Activated T-helper 17 cell treated with anti-CD3 and anti-CD28 coated beads, Interleukin-2, amount 50 U/mL, for 72 hours (primary cell): ENCODE data around the gene PSMD1. TPM values are rescaled to one million over a fixed set of nuclear protein-coding genes. Genes with fewer than 3 reads are reported as not detected.
"Not testable (repeated sequence)": the region's sequence is repeated elsewhere in the genome, so short reads cannot be mapped to it uniquely, and the experiment has no call there.

Experiments used
- ATAC-seq: fragments of 150-1000 bp; cut with Tn5 transposase; replicated peaks from 2 replicates; pipeline ENCODE4 v1.10.0; 2021; ENCODE audit warnings: mild to moderate bottlenecking, moderate library complexity
- H3K27ac Mint-ChIP-seq: one replicate; pipeline ENCODE4 v1.8.0; 2022; ENCODE audit warnings: mixed read lengths
- H3K27me3 Mint-ChIP-seq: one replicate; pipeline ENCODE4 v1.8.0; 2022; ENCODE audit warnings: mixed read lengths
- H3K36me3 Mint-ChIP-seq: one replicate; pipeline ENCODE4 v1.8.0; 2022; ENCODE audit warnings: low read depth, mild to moderate bottlenecking, mixed read lengths
- H3K4me1 Mint-ChIP-seq: one replicate; pipeline ENCODE4 v1.8.0; 2022; ENCODE audit warnings: mixed read lengths
- H3K4me3 Mint-ChIP-seq: one replicate; pipeline ENCODE4 v1.8.0; 2022; ENCODE audit warnings: mild to moderate bottlenecking, mixed read lengths
- H3K9me3 Mint-ChIP-seq: one replicate; pipeline ENCODE4 v1.8.0; 2022; ENCODE audit warnings: mixed read lengths
- total RNA-seq, 2 donors: library from RNA; stranded (reverse); gene quantifications; one replicate each; pipeline ENCODE4 v1.2.3, GENCODE V29; 2022

Gene PSMD1
- total RNA-seq, 2 donors from 2014 or later, result 70.2 to 154 TPM

- Mint-ChIP-seq H3K4me3 (no peak overlapping the region), H3K27ac (no peak overlapping the region), H3K27me3 (no peaks in the 10 kb centered on the region), H3K4me1 (no peaks in the 10 kb centered on the region), H3K36me3 (no peaks in the 10 kb centered on the region), H3K9me3 (no peaks in the 10 kb centered on the region)
- no peak for ATAC-seq
Measured at GRCh38 chr2:231130336-231131056, 73.8 kb downstream of the PSMD1 start.

- Mint-ChIP-seq H3K4me3 (no peak overlapping the region), H3K27me3 (no peaks in the 10 kb centered on the region), H3K27ac (no peak overlapping the region), H3K9me3 (no peaks in the 10 kb centered on the region), H3K36me3 (peaks cover 7% of the 10 kb centered on the region), H3K4me1 (no peaks in the 10 kb centered on the region)
- ATAC-seq, result no peak
Measured at GRCh38 chr2:231132129-231132528, 75.5 kb downstream of the PSMD1 start.

- no peak for ATAC-seq
- H3K27ac Mint-ChIP-seq, result no peak overlapping the region
- peaks cover 20% of the 10 kb centered on the region for H3K36me3 Mint-ChIP-seq
- no peaks in the 10 kb centered on the region for H3K4me1 Mint-ChIP-seq
- H3K4me3 Mint-ChIP-seq, result no peak overlapping the region
- no peaks in the 10 kb centered on the region for H3K27me3 Mint-ChIP-seq
- H3K9me3 Mint-ChIP-seq, result no peaks in the 10 kb centered on the region
Measured at GRCh38 chr2:231133365-231134099, 76.9 kb downstream of the PSMD1 start.

GRCh38 chr2:231134910-231135655, 78.4 kb downstream of the PSMD1 start:
- Mint-ChIP-seq H3K4me1 (no peaks in the 10 kb centered on the region), H3K9me3 (no peaks in the 10 kb centered on the region), H3K4me3 (no peak overlapping the region), H3K27me3 (no peaks in the 10 kb centered on the region), H3K27ac (no peak overlapping the region), H3K36me3 (peaks cover 36% of the 10 kb centered on the region)
- ATAC-seq, result no peak

- Mint-ChIP-seq H3K4me1 (no peaks in the 10 kb centered on the region), H3K4me3 (no peak overlapping the region), H3K27ac (no peak overlapping the region), H3K36me3 (peaks cover 54% of the 10 kb centered on the region), H3K27me3 (no peaks in the 10 kb centered on the region), H3K9me3 (no peaks in the 10 kb centered on the region)
- ATAC-seq, result no peak
Measured at GRCh38 chr2:231138699-231139098, 82.0 kb downstream of the PSMD1 start.

GRCh38 chr2:231139796-231140195, 83.1 kb downstream of the PSMD1 start:
- Mint-ChIP-seq H3K9me3 (no peaks in the 10 kb centered on the region), H3K36me3 (peaks cover 65% of the 10 kb centered on the region), H3K27me3 (no peaks in the 10 kb centered on the region), H3K4me3 (no peak overlapping the region), H3K4me1 (no peaks in the 10 kb centered on the region), H3K27ac (no peak overlapping the region)
- ATAC-seq, result no peak

GRCh38 chr2:231140808-231141207, 84.1 kb downstream of the PSMD1 start:
- H3K9me3 Mint-ChIP-seq, H3K4me3 Mint-ChIP-seq, ATAC-seq, H3K27ac Mint-ChIP-seq, H3K4me1 Mint-ChIP-seq, H3K27me3 Mint-ChIP-seq: not testable (repeated sequence)
- peaks cover 73% of the 10 kb centered on the region for H3K36me3 Mint-ChIP-seq

- Mint-ChIP-seq H3K27ac (no peak overlapping the region), H3K27me3 (no peaks in the 10 kb centered on the region), H3K4me3 (no peak overlapping the region), H3K4me1 (no peaks in the 10 kb centered on the region), H3K9me3 (no peaks in the 10 kb centered on the region), H3K36me3 (peaks cover 79% of the 10 kb centered on the region)
- no peak for ATAC-seq
Measured at GRCh38 chr2:231144896-231145295, 88.2 kb downstream of the PSMD1 start.

GRCh38 chr2:231146665-231147064, 90.0 kb downstream of the PSMD1 start:
- H3K27me3 Mint-ChIP-seq, result no peaks in the 10 kb centered on the region

GRCh38 chr2:231152800-231153557, 96.3 kb downstream of the PSMD1 start:
- Mint-ChIP-seq H3K4me1 (no peaks in the 10 kb centered on the region), H3K9me3 (no peaks in the 10 kb centered on the region)

More at GRCh38 chr2:231146665-231147064, 90.0 kb downstream of the PSMD1 start:
- no peaks in the 10 kb centered on the region for H3K9me3 Mint-ChIP-seq
- no peaks in the 10 kb centered on the region for H3K4me1 Mint-ChIP-seq
- no peak overlapping the region for H3K27ac Mint-ChIP-seq
- H3K4me3 Mint-ChIP-seq, result no peak overlapping the region
- H3K36me3 Mint-ChIP-seq, result peaks cover 81% of the 10 kb centered on the region
- no peak for ATAC-seq

GRCh38 chr2:231159306-231159705, 102.6 kb downstream of the PSMD1 start:
- Mint-ChIP-seq H3K36me3 (peaks cover 89% of the 10 kb centered on the region), H3K27me3 (no peaks in the 10 kb centered on the region), H3K27ac (peak overlapping the region; percentile 45), H3K9me3 (no peaks in the 10 kb centered on the region), H3K4me3 (no peak overlapping the region), H3K4me1 (peaks cover 15% of the 10 kb centered on the region)
- ATAC-seq, result no peak

More at GRCh38 chr2:231152800-231153557, 96.3 kb downstream of the PSMD1 start:
- Mint-ChIP-seq H3K36me3 (peaks cover 96% of the 10 kb centered on the region), H3K27ac (no peak overlapping the region), H3K27me3 (no peaks in the 10 kb centered on the region), H3K4me3 (no peak overlapping the region)
- no peak for ATAC-seq

- Mint-ChIP-seq H3K4me3 (no peak overlapping the region), H3K9me3 (no peaks in the 10 kb centered on the region), H3K36me3 (peaks cover 89% of the 10 kb centered on the region), H3K4me1 (peaks cover 15% of the 10 kb centered on the region), H3K27ac (no peak overlapping the region), H3K27me3 (no peaks in the 10 kb centered on the region)
- ATAC-seq, result no peak
Measured at GRCh38 chr2:231160701-231161100, 104.0 kb downstream of the PSMD1 start.

GRCh38 chr2:231161252-231161839, 104.7 kb downstream of the PSMD1 start:
- peak overlapping the region; percentile 89 for H3K27ac Mint-ChIP-seq
- peaks cover 89% of the 10 kb centered on the region for H3K36me3 Mint-ChIP-seq
- peak overlapping the region; percentile 43 for H3K4me3 Mint-ChIP-seq
- ATAC-seq, result peak; percentile 94
- no peaks in the 10 kb centered on the region for H3K27me3 Mint-ChIP-seq
- H3K4me1 Mint-ChIP-seq, result peaks cover 15% of the 10 kb centered on the region
- no peaks in the 10 kb centered on the region for H3K9me3 Mint-ChIP-seq

GRCh38 chr2:231161877-231162329, 105.2 kb downstream of the PSMD1 start:
- peaks cover 18% of the 10 kb centered on the region for H3K4me1 Mint-ChIP-seq
- no peaks in the 10 kb centered on the region for H3K9me3 Mint-ChIP-seq
- ATAC-seq, result peak; percentile 49
- H3K27ac Mint-ChIP-seq, result peak overlapping the region; percentile 89
- peaks cover 91% of the 10 kb centered on the region for H3K36me3 Mint-ChIP-seq
- peak overlapping the region; percentile 43 for H3K4me3 Mint-ChIP-seq
- no peaks in the 10 kb centered on the region for H3K27me3 Mint-ChIP-seq
